CD14-positive monocyte (primary cell): Measurements from ENCODE around the gene NXPH3. TPM values are rescaled to one million over a fixed set of nuclear protein-coding genes. Genes with fewer than 3 reads are reported as not detected.

Source experiments
- DNase-seq, 3 donors: peaks; one replicate each; pipeline ENCODE4 v3.0.0-alpha.2; 2011 to 2022
- H2AFZ ChIP-seq: 2 replicates; pipeline ENCODE4 v1.6.0; 2012; ENCODE audit warnings: mild to moderate bottlenecking, low read depth, low read length, inconsistent platforms; ENCODE audit not compliant: insufficient read depth, poor library complexity, severe bottlenecking
- H3K27ac ChIP-seq, 2 donors: 1 replicate in 1 of 2; 2 replicates in 1 of 2; pipeline ENCODE4 v1.5.1; 2012 to 2013; ENCODE audit warnings: low read length in 2 of 2, control low read depth in 1 of 2, inconsistent platforms in 1 of 2, low read depth in 1 of 2, mild to moderate bottlenecking in 1 of 2
- H3K27me3 ChIP-seq, 2 donors: one replicate each; pipeline versions ENCODE4 v1.6.0 to v1.6.1; 2011 to 2013; ENCODE audit warnings: low read length in 2 of 2; ENCODE audit not compliant: control insufficient read depth in 2 of 2, insufficient read depth in 2 of 2
- H3K36me3 ChIP-seq, 2 donors: replicated peaks in 1 of 2; 1 replicate in 1 of 2; 2 replicates in 1 of 2; pipeline versions ENCODE4 v1.5.1 to v1.6.1; 2012 to 2013; ENCODE audit warnings: low read length in 2 of 2, control low read depth in 1 of 2, inconsistent platforms in 1 of 2, mild to moderate bottlenecking in 1 of 2; ENCODE audit not compliant: insufficient read depth in 2 of 2, control insufficient read depth in 1 of 2
- H3K4me1 ChIP-seq, 2 donors: 1 replicate in 1 of 2; 2 replicates in 1 of 2; pipeline versions ENCODE4 v1.5.1 to v1.6.1; 2012 to 2013; ENCODE audit warnings: low read length in 2 of 2, control low read depth in 1 of 2, inconsistent platforms in 1 of 2, mild to moderate bottlenecking in 1 of 2, moderate library complexity in 1 of 2; ENCODE audit not compliant: insufficient read depth in 2 of 2, control insufficient read depth in 1 of 2
- H3K4me2 ChIP-seq: replicated peaks from 2 replicates; pipeline ENCODE3; 2012; ENCODE audit warnings: low read length, moderate library complexity, mild to moderate bottlenecking; ENCODE audit not compliant: poor library complexity, severe bottlenecking; ENCODE audit errors: extremely low read depth
- H3K4me3 ChIP-seq, 3 experiments: fragments of 200-600 bp in 1 of 3; sonication (generic) in 1 of 3; replicated peaks in 1 of 3; 1 replicate in 2 of 3; 2 replicates in 1 of 3; pipeline ENCODE4 v1.5.1; 2011 to 2013; ENCODE audit warnings: low read length in 3 of 3, mild to moderate bottlenecking in 3 of 3, control low read depth in 2 of 3, low read depth in 2 of 3, inconsistent platforms in 1 of 3, moderate library complexity in 1 of 3
- H3K79me2 ChIP-seq: 2 replicates; pipeline ENCODE4 v1.6.0; 2012; ENCODE audit warnings: mild to moderate bottlenecking, control low read depth, inconsistent platforms, low read length, moderate library complexity; ENCODE audit not compliant: insufficient read depth
- H3K9ac ChIP-seq: 2 replicates; pipeline ENCODE4 v1.6.0; 2017; ENCODE audit warnings: low read length, mild to moderate bottlenecking; ENCODE audit not compliant: insufficient read depth, poor library complexity, severe bottlenecking
- H3K9me3 ChIP-seq, 2 donors: replicated peaks in 1 of 2; 1 replicate in 1 of 2; 2 replicates in 1 of 2; pipeline versions ENCODE4 v1.5.1 to v1.6.1; 2012 to 2013; ENCODE audit warnings: low read length in 2 of 2, control low read depth in 1 of 2; ENCODE audit not compliant: control insufficient read depth in 1 of 2, insufficient read depth in 1 of 2
- H4K20me1 ChIP-seq: 2 replicates; pipeline ENCODE4 v1.6.0; 2012; ENCODE audit warnings: mild to moderate bottlenecking, low read length, control low read depth, moderate library complexity; ENCODE audit not compliant: insufficient read depth
- H3K27ac Mint-ChIP-seq, 7 donors: one replicate each; pipeline ENCODE4 v1.8.0; 2020; ENCODE audit warnings: mild to moderate bottlenecking in 7 of 7, mixed read lengths in 7 of 7, moderate library complexity in 6 of 7, inconsistent platforms in 2 of 7
- H3K27me3 Mint-ChIP-seq, 3 donors: one replicate each; pipeline ENCODE4 v1.8.0; 2021 to 2022; ENCODE audit warnings: low read depth in 3 of 3, mild to moderate bottlenecking in 3 of 3, mixed read lengths in 3 of 3, moderate library complexity in 3 of 3, inconsistent platforms in 1 of 3
- H3K36me3 Mint-ChIP-seq, 2 donors: one replicate each; pipeline ENCODE4 v1.8.0; 2020; ENCODE audit warnings: mixed read lengths in 2 of 2, inconsistent platforms in 1 of 2, mild to moderate bottlenecking in 1 of 2
- H3K4me1 Mint-ChIP-seq: one replicate; pipeline ENCODE4 v1.8.0; 2020; ENCODE audit warnings: mild to moderate bottlenecking, mixed read lengths
- H3K4me3 Mint-ChIP-seq, 2 donors: one replicate each; pipeline ENCODE4 v1.8.0; 2020; ENCODE audit warnings: mild to moderate bottlenecking in 2 of 2, mixed read lengths in 2 of 2, moderate library complexity in 1 of 2
- H3K9me3 Mint-ChIP-seq, 7 donors: one replicate each; pipeline ENCODE4 v1.8.0; 2020 to 2022; ENCODE audit warnings: mixed read lengths in 7 of 7, mild to moderate bottlenecking in 6 of 7, moderate library complexity in 6 of 7, inconsistent platforms in 2 of 7
- WGBS: methylation state at CpG from one replicate; pipeline ENCODE4 v1.1.5; 2013; ENCODE audit warnings: missing lambda C conversion rate; ENCODE audit not compliant: insufficient coverage; 5-methylcytosine and 5-hydroxymethylcytosine counted together
- intact Hi-C, 2 donors: fragments of 100-400 bp; cut with micrococcal nuclease; formaldehyde crosslinking; loops; one replicate each; pipeline versions ENCODE4 v1.15.0 to v1.15.1; 2023
- polyA plus RNA-seq, 3 donors: library from polyadenylated mRNA; depleted of rRNA in 1 of 3; unstranded in 2 of 3; stranded (reverse) in 1 of 3; fragments of 300-500 nt in 2 of 3; fragments of >200 nt in 1 of 3; fragmentation: Illumina TruSeq in 2 of 3; gene quantifications; 1 replicate in 2 of 3; 2 replicates in 1 of 3; pipeline ENCODE4 v1.2.3, GENCODE V29; 2012 to 2021
- TF ChIP-seq, protein P1 (sequence below): fragments of 200-600 bp; IDR thresholded peaks from one replicate; pipeline ENCODE4 v1.8.0; 2022; ENCODE audit warnings: antibody characterized with exemption, mild to moderate bottlenecking

The NXPH3 gene
- polyA plus RNA-seq, 3 donors = not detected

DNA sequence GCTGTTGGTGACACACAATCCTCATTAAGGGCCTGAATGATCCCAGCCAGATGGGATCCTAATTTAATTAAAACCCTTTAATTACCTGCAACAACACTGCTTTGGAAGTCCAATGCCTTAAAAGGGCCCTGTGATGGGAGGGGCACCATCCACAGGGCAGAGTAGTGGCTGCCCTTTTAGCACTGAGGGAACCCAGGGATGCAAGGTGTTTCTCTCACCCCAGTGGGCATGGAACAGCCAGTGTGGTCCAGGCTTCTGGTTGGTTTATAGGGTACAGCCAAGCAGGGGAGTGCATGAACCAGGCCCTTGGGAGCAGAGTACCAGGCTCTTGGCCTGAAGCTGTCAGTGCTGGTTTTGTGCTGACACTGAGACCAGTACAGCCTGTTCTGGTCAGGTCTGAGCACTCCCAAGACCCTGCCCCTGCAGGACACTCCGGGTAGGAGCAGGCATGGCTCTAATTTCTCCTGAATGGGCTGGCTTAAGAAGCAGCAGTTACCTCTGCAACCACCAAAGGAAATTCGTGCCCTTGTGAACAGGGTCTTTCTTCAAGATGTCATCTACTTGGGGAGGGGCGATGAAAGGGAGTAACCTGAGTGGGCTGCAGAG is 9.9 kb downstream of the NXPH3 start:
- peaks cover 0 to 2% (median 0%) of the 10 kb centered on the region in 3 donors for H3K27me3 Mint-ChIP-seq
- H3K27me3 ChIP-seq = no peaks in the 10 kb centered on the region
- 88% methylated on average over 3 of the region's 3 CpGs for WGBS
- intact Hi-C loops = no loop called here
- no peak overlapping the region for H2AFZ ChIP-seq
- no peak overlapping the region for H3K4me3 Mint-ChIP-seq
- no peak overlapping the region for H3K27ac ChIP-seq
- no peak overlapping the region for H3K27ac Mint-ChIP-seq
- H4K20me1 ChIP-seq = no peaks in the 10 kb centered on the region
- no peaks in the 10 kb centered on the region for H3K4me1 ChIP-seq
- no peaks in the 10 kb centered on the region for H3K79me2 ChIP-seq
- H3K9ac ChIP-seq = no peak overlapping the region
- H3K4me2 ChIP-seq = no peak overlapping the region
- no peak overlapping the region for H3K4me3 ChIP-seq
- H3K36me3 Mint-ChIP-seq = peaks cover 0 to 5% of the 10 kb centered on the region in 2 donors
- DNase-seq = no peak
- TF ChIP-seq, protein P1, sequence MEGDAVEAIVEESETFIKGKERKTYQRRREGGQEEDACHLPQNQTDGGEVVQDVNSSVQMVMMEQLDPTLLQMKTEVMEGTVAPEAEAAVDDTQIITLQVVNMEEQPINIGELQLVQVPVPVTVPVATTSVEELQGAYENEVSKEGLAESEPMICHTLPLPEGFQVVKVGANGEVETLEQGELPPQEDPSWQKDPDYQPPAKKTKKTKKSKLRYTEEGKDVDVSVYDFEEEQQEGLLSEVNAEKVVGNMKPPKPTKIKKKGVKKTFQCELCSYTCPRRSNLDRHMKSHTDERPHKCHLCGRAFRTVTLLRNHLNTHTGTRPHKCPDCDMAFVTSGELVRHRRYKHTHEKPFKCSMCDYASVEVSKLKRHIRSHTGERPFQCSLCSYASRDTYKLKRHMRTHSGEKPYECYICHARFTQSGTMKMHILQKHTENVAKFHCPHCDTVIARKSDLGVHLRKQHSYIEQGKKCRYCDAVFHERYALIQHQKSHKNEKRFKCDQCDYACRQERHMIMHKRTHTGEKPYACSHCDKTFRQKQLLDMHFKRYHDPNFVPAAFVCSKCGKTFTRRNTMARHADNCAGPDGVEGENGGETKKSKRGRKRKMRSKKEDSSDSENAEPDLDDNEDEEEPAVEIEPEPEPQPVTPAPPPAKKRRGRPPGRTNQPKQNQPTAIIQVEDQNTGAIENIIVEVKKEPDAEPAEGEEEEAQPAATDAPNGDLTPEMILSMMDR = no peak
- no peaks in the 10 kb centered on the region for H3K9me3 ChIP-seq
- H3K9me3 Mint-ChIP-seq = peaks cover 0 to 3% (median 0%) of the 10 kb centered on the region in 7 donors
- H3K36me3 ChIP-seq = no peaks in the 10 kb centered on the region
- peaks cover 5% of the 10 kb centered on the region for H3K4me1 Mint-ChIP-seq

DNA sequence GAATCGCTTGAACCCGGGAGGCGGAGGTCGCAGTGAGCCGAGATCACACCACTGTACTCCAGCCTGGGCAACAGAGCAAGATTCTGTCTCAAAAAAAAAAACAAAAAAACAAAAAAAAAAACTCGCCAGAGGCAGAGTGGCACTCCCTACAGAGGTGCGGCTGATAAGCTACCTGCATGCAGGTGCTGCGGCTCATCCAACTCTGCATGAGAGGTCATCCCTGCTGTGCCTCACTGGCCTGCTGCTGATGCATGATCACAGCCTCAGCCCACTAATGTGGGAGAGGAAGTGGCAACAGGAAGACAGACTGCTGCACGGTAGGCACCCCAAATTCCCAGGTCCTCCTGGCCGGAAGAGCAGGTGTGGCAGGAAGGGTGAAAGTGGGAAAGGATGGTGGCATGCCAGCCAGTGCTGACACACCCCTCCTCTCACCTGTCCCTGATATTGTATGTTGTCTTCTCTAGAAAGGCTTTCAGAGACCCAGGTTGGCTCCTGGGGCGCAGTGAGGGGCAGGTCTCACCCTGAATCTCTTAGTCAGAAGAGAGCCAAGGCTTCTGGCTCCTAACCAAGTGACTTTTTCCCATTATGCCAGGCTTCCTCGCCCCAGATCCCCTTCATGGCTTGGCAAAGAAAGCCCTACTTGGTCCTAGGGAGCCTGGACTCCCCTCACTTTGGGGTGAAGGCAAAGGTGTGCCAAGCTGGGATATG is 11.8 kb downstream of the NXPH3 start:
- H3K36me3 Mint-ChIP-seq = peaks cover 10 to 19% of the 10 kb centered on the region in 2 donors
- peaks cover 0 to 5% (median 0%) of the 10 kb centered on the region in 7 donors for H3K9me3 Mint-ChIP-seq
- TF ChIP-seq, protein P1 = no peak
- Histone ChIP-seq H3K27ac (no peak overlapping the region), H3K4me2 (no peak overlapping the region), H3K27me3 (no peaks in the 10 kb centered on the region), H3K79me2 (no peaks in the 10 kb centered on the region), H3K4me3 (no peak overlapping the region), H2AFZ (no peak overlapping the region), H4K20me1 (peaks cover 5% of the 10 kb centered on the region), H3K36me3 (peaks cover 2 to 12% of the 10 kb centered on the region in 2 donors), H3K9me3 (no peaks in the 10 kb centered on the region), H3K9ac (no peak overlapping the region), H3K4me1 (no peaks in the 10 kb centered on the region)
- peak overlapping the region in 1 of 7 donors; percentile 7 for H3K27ac Mint-ChIP-seq
- H3K27me3 Mint-ChIP-seq = peaks cover 0 to 2% (median 0%) of the 10 kb centered on the region in 3 donors
- peaks cover 6% of the 10 kb centered on the region for H3K4me1 Mint-ChIP-seq
- 98% methylated on average over 8 of the region's 12 CpGs for WGBS
- no peak for DNase-seq
- no peak overlapping the region for H3K4me3 Mint-ChIP-seq
- intact Hi-C loops = no loop called here
